ENCODE results near the gene PLA2G15.

PLA2G15 gene

DNA sequence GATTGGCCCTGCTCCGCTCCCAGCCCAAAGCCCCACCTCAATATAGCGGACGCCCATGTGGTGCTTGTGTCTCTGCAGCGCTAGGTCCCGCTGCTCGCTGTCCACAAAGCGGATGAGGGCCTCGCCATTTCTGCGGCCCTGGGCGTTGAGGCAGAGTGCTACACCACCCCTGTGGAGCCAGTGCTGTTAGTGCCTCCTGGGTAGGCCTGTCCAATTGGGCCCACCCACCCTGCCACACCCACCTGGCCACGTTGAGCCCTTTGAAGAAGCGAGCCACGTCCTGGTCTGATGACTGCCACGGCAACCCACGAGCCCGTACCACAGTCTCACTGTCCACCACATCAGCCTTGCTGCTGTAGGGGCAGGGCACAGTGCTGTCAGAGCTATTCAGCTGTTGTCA lies 12.8 kb upstream of the PLA2G15 start:
- DNase-seq (ENCODE audit: low read depth), result no peak

DNA sequence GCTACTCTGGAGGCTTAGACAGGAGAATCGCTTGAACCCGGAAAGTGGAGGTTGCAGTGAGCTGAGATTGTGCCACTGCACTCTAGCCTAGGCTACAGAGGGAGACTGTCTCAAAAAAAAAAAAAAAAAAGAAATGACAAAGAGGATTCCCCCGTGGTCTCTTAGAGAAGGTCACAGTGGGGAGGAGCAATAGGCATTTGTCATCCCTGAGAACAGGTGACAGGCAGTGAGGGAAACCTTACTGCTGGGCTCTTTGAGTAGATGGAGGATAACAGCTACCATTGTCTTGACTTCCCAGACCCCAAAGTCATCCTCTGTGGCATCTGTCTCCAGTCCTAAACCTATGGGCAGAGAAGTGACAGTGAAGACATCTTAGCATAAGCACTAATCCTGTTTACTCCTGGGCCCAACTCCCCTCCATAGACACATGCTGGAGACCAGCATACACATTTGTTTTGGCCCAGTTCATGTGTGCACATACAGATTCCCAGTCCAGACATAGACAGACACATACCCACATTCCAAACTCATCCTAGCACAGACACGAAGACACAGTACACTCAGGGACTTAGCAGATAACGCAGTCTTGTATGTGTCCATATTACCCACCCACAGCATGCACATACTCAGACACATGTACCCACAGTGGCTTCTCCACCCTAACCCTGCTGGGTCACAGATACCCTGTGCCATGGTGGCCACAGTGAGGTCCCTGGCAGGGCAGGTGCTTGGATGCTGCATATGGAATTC lies 11.9 kb upstream of the PLA2G15 start:
- DNase-seq (ENCODE audit: low read depth), result no peak

DNA sequence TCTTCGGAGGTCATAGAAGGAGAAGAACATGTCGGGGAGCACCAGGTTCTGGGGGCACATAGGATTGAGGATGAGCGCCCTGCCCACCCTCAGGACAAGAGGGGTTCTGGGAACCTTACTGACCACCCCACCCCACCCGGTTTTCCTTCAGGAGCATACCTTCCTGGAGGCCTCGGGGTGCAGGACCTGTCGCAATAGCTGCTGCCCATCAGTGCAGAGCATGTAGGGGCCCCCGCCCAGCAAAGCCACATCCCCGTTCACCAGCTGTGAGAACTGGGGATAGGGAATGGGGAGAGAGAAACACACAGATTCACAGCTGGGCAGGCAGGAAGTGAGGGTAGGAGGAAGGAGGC lies 11.4 kb upstream of the PLA2G15 start:
- no peak for DNase-seq (ENCODE audit: low read depth)

DNA sequence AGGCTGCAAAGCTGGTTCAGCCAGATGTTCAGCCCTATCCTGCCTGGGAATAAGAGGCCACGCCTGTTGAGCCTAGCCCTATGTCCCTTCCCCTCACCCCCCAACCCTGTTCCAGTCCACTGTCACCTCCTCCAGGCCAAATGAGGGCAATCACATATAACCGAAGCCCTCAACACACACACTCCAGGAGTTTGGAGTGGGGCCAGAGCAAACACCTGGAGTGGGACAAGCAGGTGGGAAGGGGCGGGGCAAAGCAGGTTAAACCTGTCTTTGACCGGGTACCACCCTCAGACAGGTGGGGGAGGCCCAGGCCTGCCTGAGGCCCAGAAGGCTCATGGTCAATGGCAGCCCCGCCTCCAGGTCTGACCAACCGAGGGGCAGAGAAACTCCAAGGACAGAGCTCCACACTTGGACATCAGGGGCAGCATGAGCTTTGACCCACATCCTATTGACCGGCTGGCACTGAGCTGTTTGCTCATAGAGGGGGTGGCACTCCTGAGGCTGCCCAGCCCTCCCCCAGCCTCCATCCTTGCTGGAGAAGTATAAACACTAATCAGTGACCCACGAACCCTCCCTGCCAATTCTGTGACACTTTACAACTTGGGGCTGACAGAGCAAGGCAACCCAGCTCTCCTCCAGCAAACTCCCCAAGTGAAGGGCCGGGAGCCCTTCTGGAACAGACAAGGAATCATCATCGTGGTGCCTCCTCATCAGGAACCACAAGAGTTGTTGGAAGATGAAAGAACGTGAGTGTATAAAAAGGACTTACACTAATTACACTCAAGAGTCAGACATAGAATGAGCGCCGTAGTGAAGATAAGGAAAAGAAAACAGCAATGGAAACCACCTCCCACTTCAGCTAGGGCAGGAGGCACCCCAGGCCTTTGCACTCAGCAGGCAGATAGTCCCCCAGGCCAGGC lies 10.7 kb upstream of the PLA2G15 start:
- no peak for DNase-seq (ENCODE audit: low read depth)

DNA sequence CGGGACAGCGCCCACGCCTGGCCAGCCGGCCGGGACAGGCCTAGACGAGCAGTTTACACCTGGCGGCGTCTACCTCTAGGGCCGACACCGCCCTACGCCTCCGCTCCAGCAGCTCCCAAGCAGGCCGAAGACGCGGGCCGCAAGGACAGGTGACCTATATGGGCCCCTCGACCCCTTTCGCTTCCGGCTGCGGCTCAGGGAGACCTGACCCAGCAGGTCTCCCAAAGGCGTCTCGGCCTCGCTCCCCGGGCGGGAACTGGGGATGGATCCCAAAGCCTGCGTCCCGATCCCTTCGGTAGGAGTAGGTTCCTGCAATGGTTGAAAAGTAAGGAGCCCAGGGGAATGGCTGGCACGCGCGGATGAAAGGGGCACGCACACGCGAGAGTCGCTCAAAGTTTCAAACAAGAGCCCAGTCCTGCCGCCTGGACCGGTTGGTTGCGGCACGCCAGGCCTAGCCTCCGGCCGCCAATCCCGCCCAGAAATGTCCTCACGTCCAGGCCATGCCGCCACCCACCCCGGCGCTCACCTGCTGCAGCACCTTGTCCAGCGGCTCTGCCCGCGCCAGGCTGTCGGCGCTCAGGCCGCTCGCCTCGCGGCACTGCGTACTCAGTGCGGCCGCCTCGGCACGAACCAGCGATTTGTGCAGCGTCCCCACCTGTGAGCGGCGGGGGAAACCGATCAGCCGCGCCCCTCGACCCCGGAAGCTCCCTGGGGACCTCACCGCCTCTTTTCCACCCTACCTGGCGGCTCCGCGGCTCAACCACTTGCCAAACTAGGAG lies 9.9 kb upstream of the PLA2G15 start:
- DNase-seq (ENCODE audit: low read depth), result no peak

DNA sequence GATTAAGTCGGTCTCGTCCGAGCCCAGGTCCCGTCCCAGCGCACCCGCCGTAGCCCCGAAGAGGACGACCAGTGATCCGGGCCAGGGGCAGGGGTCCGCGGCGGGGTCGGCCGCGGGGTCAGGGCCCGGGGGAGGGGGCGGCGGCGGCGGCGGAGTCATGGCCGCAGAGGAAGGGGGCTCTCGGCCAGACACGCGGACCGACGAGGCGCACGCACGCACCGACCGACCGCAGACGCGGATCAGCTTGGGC lies 9.4 kb upstream of the PLA2G15 start, which contains the start of gene ESRP2:
Gene ESRP2 (minus strand): TSS at position 241 of the 250 bp plus-strand sequence. CDS start 82 bp downstream, at position 159.
- no peak for DNase-seq (ENCODE audit: low read depth)

DNA sequence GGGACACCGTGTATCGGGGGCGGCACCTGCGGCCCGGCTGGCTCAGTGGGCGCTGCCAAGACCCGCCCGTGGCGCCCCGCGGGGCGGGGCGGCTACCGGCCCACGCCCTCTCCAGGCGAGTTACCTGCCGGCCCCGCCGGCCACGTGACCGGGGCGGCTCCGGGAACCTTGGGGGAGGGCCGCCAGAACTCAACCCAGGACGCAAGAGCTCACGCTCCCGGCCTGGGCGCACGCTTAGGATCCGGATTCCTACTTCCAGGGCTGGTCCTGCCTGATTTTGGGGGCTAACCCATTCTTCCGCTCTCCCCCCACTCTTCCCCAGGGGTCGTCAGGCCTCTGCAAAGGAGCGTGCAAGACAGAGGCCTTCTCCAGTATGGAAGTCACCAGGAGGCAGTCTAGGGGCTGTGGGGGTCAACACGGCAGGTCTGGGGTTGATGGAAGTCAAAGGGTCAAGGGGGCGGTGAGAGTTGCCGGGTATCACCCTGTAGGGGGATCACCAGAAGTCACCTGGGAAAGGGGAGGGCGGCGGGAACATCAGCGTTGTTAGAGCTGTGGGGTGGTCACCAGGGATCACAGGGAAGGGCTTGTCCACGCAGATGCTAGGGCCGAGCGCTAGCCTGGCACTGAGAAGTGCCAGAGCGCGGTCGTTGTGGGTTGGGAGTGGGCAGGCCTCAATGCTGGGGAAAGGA lies 8.9 kb upstream of the PLA2G15 start:
- no peak for DNase-seq (ENCODE audit: low read depth)

DNA sequence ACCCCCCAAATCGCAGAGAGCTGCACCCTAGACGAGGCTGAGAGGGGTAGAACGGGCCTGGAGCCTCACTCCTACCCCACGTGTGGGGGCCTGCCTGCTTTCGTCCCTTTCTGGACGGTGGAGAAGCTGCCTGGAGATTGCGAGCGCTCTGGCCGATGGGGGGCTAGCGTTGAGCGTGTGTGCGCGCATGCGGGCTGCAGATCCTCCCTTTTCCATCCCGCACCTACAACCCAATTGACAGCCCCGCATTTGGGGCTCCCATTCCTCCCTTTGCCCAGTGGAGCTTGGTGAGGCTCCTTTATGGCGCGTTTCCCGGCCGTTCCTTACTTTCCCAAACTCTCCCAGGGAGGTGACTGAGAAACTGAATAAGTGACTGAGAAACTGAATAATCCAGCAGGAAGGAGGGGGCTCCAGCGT lies 8.3 kb upstream of the PLA2G15 start:
- DNase-seq (ENCODE audit: low read depth), result no peak

DNA sequence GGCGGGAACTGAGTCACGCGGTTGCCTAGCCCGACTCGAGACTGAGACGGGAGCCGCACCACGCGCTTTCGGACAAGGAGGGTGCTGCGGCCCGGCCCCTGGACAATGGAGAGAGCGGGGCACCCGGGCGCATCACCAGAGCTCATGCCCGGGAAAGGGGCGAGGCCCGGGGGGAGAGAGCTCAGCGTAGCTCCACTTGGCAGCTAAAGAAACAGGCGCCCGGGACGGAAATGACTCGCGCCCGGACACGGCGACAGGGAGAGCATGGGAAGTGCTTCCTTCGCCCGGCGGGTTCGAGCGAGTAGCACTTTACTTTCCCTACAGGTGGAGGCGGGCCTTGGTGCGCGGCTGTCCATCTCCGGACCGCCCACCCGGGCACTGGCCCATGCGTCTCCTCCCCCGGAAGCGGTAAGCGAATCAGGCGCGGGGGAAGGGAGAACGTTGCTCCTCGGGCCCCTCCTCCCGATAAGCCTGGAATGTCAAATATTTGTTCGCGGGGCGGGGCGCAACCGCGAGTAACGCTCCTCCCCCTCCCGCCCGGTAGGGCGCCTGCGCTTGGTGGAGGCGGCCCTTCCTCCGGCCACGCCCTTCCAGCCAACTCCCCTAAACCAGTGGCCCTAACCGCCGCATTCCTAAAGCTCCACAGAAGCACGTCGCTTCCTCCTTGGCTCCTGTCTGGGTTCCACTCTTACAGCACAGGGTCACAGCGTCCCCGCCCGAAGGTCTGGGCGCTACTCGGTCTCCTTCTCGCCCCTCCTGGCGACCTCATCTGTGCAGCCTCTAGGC lies 7.7 kb upstream of the PLA2G15 start:
- DNase-seq (ENCODE audit: low read depth), result peak; percentile 92

DNA sequence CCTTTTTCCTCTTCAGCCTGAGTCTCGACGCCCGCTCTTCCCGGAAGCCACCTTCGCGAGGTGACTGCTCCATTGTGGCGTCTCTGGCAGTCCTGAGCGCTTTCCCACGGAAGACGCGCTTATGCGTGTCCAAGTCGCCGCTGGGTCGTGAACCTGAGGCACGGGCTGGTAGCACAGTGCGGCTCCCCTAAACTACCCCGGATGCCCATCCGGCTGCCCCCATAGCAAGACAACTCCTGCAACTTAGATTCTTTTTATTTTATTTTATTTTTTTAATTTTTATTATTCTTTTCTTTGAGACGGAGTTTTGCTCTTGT lies 7.2 kb upstream of the PLA2G15 start:
- DNase-seq (ENCODE audit: low read depth), result no peak

DNA sequence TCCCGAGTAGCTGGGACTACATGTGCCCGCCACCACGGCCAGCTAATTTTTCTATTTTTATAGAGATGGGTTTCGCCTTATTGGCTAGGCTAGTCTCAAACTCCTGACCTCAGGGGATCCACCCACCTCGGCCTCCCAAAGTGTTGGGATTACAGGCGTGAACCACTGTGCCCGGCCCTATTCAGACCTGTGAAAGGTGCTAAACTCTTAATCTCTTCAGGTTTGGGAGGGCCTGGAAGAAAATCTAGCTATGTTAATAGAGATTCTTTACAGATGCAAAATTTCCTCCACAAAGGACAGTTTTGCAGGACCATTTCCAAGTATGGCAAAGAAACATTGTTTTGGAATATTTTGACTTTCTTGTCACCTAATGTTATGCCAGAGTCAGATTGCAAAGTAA lies 3.1 kb upstream of the PLA2G15 start:
- no peak for DNase-seq (ENCODE audit: low read depth)

DNA sequence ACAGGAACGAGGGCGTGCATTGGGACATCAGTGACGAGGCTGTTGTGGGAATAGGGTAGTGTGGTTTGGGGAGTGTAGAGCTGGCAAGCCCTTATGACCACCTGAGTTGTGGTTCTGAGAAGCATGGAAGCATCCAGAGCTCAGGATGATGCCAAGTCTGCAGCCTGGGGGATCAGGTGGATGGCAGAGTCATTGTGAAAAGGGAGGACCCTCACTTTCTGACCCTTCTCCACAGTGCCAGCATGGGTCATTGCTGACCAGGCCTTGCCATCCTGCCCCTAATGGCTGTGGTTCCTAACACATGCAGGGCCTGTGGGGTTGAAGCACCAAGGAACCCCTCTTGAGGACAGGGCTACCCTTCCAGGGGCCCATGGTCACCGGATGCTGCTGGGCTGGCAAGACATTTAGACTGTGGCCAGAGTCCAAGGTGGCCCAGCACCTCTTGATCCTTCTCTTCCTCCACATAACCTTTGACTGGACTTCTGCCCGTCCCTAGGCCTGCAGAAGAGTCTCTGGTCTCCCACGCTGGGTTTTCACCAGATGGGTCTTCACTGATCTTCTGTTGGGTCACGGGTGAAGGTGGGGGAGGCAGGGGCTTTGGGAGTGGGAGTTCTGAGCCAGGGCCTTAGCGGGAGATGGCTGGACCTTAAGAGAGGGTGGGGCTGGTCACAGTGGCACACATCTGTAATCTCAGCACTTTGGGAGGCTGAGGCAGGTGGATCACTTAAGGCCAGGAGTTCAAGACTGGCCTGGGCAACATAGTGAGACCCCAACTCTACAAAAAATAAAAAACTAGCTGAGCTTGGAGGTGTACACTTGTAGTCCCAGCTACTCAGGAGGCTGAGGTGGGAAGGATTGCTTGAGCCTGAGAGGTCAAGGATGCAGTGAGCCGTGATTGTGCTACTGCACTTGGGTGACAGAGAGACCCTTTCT lies 2.0 kb upstream of the PLA2G15 start:
- no peak for DNase-seq (ENCODE audit: low read depth)

DNA sequence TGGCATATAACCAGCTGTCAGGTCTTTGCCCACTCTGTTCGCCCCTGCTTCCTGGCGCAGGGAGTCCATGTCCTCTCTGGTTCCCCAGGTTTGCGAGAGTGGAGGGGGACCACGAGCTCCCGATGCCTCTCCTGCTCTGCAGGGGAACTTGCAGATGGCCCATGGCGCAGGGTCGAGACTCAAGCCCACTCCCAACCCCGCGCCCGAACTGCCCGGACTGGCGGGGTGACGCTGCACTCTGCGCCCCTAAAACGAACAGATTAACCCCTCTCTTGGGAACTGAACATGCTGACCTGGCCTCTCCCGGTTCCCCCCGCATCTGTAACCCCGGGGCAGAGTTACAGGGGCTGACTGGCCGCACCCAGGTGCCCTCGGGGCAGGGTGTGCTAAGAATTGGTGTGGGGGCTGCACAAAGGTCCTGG lies 681 bp upstream of the PLA2G15 start:
- no peak for DNase-seq (ENCODE audit: low read depth)

DNA sequence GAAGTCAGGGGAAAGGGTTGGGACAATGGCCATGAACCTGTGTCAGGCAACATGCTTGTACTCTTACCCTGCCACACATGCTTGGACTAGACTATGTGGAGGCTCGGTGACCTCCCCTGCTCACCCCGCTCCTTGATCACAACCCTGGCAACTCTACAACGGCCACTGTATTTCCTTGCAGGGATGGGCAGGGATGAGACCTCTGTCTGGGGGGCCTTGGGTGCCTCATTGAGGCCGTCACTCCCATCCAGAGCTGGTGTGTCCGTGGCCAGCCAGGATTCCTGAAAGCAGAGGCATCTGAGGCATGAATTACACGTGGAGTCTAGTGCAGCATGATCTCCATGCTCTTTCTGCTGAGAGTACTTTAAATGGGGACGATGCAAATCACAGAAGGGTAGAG lies 948 bp downstream of the PLA2G15 start:
- no peak for DNase-seq (ENCODE audit: low read depth)

DNA sequence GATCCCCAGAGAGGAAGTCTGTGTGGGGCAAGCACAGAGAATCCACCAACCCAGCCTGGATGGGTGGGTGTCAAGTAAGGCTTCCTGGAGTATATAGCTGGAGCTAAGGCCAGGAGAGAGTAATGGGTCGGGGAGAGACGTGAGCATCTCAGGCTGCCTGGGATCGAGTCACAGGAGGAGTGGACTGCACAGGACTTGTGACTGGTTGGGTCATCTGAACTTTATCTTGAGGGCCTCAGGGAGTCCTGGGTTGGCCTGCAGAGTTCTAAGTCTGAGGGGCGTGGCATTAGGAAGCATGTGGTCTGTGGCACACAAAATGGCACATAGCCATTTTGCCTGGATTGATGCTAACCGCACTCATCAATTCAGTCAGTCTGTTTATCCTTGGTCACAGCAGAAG lies 1.5 kb downstream of the PLA2G15 start:
- no peak for DNase-seq (ENCODE audit: low read depth)

DNA sequence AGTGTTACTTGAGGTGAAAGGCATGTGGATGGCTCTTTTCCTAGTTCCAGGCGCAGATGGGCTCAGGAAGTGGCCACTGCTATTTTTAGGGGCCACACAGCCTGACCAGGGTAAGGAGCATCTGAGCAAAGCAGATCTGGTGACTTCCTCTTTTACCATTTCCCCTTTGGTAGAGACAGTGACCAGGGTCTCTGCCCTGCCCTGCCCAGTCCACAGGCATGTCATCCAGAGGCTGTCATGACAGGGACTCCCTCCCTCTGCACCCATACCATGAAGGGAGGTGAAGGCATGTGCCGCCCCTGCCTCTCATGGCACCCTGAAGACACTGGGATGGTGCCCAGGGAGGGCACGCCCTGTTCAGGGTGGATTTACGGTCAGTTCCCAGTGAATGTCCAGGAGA lies 2.2 kb downstream of the PLA2G15 start:
- DNase-seq (ENCODE audit: low read depth), result no peak

DNA sequence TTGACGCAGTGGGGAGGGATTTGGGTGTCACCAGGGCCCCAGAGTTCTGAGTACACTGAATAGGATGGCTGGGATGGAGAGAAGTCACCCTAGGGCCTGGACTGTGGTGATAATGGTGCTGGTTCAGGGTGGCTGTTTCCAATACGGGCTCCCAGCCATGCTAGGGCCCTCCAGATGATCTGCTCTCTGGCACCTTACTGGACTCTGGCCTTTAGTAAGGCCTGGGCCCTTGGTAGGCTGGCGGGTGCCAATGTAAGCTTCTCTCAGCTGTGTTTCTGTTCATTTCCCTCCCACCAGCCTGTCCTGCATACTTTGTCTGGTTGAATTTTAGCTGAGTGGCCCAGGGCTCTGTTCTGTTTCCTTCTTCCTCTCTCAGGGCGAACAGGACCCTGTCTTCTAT lies 2.8 kb downstream of the PLA2G15 start:
- no peak for DNase-seq (ENCODE audit: low read depth)

DNA sequence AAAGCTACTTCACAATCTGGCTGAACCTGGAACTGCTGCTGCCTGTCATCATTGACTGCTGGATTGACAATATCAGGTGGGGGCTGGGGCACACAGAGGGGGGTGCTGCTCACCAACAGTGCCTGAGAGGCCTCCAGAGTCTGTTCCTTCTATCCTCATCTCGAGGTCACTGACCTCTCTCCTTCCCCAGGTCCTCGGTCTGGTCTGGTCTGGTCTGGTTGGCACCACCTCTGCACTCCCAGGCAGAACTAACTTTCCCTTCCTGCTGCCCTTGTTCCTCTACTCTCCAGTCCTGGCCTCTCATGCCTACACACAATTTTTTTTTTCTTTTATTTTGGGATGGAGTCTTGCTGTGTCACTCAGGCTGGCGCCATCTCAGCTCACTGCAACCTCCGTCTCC lies 4.2 kb downstream of the PLA2G15 start:
- DNase-seq (ENCODE audit: low read depth), result no peak

DNA sequence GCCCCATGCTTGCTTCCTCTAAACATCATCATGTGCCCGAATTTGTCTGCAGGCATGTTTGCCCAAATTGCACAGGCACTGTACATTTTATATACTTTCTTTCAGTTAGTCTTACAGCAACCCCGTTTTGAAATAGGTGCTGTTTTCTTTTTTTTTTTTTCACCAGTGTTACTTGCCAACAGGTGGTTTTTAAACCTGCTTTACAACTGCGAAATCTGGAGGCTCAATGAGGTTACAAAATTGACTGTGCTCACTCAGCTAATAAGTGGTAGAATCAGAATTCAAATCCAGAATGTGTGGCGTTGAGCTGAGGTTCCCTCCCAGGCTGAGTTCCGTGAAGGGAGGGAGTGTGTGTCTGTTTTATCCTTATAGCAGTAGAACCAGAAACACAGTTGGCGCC lies 5.8 kb downstream of the PLA2G15 start:
- DNase-seq (ENCODE audit: low read depth), result no peak

DNA sequence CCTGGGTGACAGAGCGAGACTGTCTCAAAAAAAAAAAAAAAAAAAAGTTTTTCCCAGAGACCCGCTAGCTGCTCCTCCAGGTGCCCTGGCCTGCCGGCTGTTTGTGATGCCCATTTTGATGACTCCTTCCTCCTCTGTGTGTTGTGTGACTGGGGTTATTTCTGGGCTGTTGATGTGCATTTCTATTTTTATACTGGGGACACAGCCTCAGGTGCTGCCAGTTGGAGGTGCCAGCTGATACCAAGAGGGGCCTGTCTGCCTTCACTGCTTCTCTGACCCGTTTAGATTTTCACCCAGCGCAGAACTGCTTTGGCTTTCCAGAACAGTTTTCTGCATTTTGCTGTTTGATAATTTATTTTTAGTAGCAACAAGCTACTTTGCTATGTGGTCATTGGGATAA lies 6.7 kb downstream of the PLA2G15 start:
- DNase-seq (ENCODE audit: low read depth), result no peak

DNA sequence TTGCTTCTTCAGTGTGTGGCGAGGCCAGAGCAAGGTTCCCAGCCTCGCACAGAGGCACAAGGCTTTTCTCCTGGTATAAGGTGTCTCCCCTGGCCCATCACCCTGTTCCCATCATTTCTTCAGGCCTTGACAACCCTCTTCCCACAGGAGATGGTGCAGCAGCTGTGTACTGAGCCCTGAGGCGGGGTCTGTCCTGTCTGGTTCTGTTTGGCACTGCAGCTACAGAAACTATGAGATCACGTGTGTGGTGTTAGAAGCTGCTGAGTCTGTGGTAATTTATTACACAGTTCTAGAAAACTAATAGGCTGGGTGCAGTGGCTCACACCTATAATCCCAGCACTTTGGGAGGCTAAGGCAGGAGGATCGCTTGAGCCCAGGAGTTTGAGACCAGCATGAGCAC lies 7.2 kb downstream of the PLA2G15 start:
- DNase-seq (ENCODE audit: low read depth), result no peak

Measured in stromal cell of bone marrow (primary cell).